ENCODE results near the gene ULK4.
"Not testable (repeated sequence)": the region's sequence is repeated elsewhere in the genome, so short reads cannot be mapped to it uniquely, and the experiment has no call there.

Gene ULK4

DNA sequence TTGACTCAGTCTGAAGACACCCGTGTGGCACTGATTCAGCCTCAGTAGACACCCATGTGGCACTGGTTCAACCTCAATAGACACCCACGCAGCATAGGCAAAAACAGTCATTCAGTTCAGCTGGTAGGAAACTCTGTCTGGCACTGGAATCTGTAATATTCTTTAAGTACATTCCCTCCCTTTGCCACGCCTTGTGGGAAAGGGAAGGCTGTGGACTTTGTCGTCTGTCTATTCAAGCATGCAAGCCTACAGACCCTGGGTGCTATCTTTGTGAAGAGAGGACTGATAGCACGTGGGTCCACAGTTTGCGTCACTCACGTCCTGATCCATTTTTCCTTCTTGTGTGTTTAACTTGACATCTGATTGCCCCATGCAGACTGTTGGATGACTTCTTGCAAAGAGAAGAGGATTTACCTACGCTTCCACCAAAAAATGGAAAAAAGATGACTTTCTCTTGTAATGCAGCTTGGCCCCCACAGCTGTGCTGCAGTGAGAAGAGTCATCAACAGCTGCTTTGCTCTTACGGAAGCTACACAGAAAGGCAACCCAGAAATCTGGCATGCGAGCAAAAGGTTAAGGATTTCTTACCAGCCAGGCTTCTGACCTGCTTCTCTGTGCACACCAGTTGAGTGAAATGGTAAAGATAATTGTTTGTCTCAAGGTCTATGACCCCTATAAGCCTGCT, 278.1 kb downstream of the ULK4 start:
- no peak for DNase-seq

DNA sequence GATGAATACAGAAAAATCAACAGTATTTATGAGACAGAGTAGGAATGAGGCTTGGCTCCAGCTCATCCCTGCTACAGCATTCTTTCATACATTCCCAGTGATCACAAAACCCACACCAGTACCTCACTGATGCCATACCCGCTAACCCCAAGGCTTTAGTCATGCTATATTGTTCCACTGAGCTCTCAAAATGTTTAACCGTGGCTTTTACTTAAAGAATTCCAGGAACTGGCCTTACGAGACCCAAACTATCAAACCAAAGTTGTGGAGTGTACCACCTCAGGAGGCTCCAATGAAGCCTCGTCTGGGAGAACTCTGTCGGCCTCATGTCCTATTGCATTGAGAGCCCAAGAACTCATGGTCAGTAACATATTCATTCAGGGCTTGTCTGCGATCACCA, 278.9 kb downstream of the ULK4 start:
- DNase-seq: no peak

DNA sequence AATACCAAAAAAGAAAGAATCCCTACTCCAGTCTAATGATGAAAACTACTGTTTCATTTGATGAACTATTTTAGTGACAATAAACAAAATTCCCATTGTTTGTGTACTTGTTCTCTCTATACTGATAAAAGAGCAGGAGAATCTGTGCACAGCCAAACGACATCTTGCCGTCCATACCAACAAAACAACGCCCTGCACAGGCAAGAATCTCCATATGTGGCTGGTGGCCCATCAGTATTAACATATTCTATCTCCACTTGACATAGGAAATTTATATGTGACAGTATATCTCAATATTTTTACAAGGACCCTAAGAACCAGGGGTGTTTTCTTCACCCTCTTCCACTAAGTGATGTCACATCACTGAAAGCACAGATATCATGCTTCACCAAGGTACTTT, 279.5 kb downstream of the ULK4 start:
- no peak for DNase-seq

DNA sequence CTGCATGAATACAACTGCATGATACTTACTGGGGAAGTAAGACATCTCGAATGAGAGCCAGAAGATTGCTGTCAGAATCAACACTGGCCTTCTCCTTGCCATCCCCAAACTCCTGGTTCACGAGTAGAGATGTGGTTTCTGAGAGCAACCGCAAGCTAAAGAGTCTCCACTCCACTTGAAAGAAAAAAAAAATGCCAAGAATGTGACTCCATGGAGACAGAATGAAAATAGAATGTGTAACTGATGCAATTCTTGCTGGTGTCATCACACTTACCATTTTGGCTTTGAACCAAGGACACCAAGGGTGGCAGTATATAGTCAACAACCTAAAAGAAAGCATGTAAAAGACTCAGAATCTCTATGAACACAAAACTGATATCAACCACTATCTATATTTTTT, 280.4 kb downstream of the ULK4 start:
- DNase-seq: no peak

DNA sequence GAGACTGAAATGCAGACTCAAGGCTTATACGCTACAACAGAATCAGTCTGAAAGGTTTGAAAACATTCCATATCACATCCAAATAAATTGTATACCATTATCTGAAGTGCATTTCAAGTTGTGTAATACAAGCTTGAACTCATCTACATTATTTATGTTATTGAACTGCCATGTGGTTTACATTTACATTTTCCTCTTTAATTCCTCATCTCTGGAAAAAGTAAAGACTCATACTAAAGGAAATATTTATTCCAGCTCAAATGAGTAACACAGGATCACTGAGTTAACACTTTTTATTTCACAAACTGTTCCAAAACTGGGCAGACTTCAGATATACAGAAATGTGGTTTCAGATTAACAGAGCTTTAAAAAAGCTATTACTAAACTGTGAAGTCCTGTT, 282.5 kb downstream of the ULK4 start:
- DNase-seq: no peak

DNA sequence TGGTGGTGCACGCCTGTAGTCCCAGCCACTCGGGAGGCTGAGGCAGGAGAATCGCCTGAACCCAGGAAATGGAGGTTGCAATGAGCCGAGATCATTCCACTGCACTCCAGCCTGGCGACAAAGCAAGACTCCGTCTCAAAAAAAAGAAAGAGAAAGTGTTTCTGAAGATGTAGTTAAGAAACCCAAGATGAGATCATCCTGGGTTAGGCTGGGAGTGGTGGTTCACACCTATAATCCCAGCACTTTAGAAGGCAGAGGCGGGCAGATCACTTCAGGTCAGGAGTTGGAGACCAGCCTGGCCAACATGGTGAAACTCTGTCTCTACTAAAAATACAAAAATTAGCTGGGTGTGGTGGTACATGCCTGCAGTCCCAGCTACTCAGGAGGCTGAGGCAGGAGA, 286.8 kb downstream of the ULK4 start:
- DNase-seq: not testable (repeated sequence)

DNA sequence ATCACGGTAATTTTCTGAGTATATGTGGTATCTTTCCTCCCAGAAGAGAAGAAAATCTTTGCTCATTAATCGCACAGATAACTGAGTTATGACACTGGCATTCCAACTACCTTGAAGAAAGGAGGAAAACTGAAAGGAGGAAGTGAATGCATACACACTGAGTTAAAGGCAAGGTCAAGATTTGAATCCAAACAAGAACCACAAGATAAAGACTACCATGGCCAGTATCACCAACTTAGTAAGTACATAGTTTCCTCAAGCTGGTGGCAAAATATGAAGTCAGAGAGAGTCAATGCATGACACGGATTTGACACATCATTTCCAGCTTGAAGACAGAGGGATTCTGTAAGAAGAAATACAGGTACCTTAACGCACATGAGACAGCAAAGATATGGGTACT, 287.5 kb downstream of the ULK4 start:
- DNase-seq: no peak

DNA sequence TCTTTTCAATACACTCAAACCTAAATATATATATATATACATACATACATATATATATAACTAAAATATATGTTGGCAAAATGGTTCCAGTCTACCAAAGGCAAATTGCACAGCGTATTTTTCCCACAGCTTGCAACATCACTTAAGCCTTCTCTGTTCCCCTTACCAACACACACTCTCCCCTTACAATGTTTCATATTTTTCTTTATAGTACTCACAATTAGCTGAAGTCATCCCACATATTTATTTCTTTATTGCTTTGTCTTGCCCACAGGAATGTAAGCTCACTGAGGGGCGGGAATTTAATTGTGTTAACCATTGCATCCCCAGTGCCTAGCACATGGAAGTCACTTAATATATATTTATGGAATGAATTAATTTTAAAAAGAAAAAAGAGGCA, 288.3 kb downstream of the ULK4 start:
- no peak for DNase-seq

DNA sequence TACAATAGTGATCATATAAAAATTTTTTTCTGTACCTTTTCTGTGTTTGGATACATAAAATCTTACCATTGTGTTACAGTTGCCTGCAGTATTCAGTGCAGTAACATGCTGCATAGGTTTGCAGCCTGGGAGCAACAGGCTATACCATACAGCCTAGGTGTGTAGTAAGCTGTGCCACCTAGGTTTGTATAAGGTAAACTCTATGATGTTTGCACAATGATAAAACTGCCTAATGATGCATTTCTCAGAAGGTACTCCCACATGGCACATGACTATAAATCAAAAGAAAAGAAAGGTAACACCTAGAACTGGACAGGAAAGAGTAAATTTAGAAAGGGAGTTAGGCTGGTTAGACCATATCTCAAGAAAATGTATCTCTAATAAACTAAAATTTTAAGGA, 293.5 kb downstream of the ULK4 start:
- DNase-seq: no peak

DNA sequence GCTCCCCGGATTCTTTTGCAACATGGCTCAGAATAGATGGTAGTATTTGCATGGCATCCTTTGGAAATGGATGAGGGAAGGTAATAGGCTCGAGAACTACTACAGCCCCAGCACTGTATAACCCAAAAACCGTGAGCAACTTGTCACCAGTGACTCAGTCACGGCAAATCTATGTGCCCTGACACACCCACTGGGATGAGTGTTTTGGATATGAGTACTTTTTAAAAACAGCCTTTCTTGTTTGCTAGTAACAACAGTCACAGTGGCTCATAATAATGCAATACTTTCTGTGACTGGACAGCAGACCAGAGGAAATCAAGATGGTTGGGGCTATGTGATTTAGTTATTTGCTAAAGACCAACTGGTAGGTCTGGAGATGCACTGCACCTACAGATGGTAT, 299.6 kb downstream of the ULK4 start:
- DNase-seq: no peak

DNA sequence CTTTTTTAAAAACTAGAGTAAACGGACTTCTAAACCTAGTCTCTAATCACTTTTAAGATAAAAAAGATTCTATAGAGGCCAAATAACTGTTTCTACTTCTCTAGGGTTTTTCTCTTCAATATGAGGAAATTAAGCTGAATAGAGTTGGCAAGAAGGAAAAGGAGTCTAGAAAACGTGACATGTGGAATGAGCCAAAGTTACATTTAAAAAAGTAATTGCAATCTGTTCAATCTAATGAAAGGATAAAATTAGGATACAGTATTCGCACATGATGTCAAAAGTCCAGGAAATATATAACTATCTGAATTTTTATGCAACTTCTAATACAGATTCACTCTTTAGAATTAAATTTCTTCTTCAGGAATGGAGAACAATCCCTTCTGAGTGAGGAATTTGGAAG, 300.1 kb downstream of the ULK4 start:
- DNase-seq: no peak

DNA sequence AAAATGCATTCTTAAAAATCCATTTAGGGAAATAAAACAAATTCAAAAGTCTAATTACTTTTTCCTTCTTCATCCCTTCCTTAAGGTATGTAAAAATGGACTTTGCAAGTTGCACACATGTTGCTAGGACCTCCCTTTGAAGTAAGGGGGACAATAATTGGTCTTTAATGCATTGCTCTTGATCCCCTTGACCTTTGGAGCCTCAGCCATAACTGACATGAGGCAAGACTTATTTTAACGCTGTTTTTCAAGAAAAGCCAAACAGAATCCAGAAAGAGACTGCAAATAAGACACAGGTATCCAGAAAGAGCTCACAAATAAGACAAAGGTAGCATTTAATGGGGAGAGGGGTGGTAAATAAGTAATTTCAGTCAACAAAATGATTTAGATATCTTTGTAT, 301.4 kb downstream of the ULK4 start:
- DNase-seq: no peak

DNA sequence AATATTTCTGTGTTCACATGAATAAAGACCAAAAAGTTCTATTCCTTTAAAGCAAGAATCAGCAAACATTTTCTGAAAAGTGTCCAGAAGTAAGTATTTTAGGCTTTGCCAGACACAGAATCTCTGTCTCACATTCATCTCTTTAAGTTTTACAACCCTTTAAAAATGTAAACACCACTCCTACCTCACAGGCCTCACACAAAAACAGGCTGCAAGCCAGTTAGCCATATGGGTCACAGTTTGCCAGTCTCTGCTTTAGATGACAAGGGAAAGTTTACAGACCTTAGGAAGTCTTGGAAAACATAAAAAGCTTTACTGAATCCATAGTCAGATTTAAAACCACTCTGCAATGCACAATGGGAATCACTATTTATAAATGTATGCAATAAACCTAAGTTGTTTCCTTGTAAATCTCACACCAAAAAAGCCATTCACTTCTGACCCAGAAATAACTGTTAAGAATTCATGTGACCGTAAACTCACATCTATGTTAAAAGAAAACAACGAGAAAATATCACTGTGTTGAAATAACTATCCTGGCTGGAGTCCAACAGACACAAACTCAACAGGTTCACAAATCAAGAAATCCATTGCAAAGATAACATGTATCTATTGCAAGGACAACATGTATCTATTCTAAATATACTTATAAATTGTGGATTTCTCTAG, 308.2 kb downstream of the ULK4 start:
- DNase-seq: no peak

DNA sequence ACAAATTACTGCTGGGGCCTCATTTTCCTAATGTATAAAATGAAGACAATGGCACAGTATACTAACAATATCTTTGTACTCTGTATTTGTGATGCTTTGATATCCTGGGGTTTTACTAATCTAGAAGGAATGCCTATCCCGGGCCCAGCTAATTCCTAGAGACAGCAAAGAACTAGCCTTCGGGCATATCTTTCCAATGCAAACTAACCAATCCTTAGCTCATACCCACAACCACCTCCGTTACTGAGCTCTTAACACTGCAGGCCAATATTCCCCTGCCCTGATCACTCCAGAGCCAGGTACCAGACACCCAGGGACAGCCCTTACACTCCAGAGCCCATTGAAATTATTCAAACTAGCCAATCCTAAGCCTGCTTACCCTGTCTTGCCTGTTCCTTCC, 309.0 kb downstream of the ULK4 start:
- no peak for DNase-seq

DNA sequence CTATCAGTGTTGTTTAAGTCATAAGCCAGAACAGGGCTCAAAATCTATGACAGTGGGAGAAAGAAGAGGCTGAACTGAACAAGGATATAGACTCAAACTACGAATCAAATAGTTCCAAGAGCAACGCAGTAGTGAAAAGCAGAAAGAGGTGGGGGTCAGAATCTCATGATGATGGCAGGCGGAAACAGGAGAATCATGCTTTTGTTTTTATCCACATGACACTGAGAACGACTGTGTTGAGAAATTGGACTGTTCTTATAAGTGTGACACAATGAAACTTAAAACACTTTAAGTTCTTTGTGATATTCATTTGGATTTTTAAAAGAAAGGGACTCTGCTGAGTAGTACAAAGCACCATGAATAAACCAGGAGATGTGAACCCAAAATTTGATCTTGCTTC, 309.4 kb downstream of the ULK4 start:
- DNase-seq: no peak

DNA sequence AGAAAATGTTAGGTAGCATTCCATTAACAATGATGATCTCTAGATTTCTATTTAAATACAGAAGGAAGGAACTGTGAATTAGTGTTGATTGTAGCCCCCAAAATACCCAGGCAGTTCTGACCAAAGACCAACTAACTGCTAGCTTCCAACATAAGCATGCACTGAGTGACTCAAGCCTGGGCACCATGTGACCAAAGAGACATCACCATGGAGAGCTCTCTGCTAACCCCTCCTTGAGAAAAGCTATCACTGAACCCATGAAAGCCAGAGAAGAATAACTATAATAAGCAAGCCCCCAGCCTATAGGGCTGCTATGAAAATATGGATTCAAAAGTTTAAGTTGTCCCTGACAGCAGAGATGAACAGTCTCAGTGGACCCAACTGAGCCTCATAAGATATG, 310.2 kb downstream of the ULK4 start:
- DNase-seq: no peak

DNA sequence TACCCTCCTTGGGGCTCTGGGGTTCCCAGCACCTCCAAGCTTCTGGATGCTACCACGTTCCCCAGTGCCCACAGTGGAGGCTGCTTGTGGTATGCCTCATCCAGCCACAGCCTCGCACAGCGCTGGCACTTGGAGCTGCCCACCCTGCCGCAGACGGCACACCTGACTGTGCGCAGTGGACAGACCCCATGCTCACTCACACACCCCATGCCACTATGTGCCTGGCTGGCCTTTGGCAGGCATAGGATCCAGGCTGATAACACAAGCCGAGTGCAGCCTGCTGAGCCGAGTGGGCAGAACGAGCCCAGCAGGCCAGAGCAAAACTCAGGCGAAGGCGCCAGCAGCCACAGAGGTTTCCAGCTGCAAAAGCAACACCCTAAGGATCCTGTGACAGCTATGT, 311.5 kb downstream of the ULK4 start:
- no peak for DNase-seq

DNA sequence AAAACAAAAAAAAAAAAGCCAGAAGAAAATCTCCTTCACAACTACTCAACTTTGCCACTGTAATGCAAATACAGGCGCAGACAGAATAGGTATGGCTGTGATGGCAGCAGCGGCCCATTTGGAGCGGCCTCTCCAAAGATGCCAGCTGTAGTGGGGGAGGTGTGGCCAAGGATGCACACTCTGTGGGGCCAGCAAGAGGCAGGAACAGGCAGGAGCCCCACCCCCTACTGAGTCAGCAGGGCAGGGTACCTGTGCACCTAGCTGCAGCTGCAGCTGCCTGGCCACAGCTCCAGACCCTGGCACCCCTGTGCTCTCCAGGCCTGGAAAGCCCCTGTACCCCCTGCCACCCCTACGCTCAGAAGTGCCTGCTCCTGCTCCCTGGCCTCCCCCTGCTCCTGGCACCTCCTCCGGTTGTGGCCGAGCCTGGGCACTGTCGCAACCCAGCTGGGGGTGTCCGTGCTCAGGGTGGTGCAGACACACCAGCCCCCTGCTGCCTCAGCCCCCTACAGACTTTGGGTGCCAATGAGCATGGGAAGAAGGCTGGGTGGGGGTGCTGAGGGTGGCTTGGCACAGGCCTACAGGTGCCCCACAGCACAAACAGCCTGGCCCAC, 312.7 kb downstream of the ULK4 start:
- no peak for DNase-seq

DNA sequence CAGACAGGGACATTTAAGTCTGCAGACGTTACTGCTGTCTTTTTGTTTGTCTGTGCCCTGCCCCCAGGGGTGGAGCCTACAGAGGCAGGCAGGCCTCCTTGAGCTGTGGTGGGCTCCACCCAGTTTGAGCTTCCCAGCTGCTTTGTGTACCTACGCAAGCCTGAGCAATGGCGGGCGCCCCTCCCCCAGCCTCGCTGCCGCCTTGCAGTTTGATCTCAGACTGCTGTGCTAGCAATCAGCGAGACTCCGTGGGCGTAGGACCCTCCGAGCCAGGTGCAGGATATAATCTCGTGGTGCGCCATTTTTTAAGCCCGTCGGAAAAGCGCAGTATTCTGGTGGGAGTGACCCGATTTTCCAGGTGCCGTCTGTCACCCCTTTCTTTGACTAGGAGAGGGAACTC, 314.2 kb downstream of the ULK4 start:
- not testable (repeated sequence) for DNase-seq

DNA sequence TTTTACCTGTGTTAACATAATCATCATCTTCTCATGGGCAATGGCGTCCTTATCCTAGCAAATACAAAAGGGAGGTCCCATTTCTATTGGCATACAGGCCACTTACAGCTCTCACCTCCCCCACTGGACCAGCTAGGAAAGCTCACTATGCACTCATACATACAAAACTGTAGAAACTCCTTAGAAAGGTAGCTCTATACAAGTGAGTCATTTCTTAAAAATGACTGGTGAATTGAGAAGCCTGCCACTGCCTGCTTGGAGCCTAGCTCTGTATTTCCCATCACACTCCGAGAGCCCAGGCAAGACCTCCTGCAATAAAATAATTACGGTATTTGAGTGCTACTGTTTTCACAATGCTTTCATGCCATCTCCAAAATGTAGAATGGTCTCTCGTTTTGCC, 321.8 kb downstream of the ULK4 start:
- no peak for DNase-seq

DNA sequence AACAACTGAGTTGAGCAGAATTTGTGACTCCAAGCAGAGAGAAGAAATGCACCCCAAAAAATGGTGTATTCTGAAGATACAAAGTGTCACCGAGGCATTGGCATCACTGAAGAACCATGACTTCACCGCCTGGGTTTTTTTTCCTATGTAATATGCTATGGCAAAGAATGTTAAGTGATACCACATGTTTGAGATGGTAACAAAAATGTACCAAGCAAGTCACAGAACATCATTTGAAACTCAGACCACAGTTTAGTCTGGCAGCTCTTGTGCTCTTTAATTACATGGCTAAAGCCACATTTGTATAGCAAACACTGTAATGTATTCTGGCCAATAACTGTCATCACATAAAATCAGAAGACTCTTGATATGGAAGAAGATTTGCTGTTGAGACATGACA, 323.5 kb downstream of the ULK4 start:
- no peak for DNase-seq

DNA sequence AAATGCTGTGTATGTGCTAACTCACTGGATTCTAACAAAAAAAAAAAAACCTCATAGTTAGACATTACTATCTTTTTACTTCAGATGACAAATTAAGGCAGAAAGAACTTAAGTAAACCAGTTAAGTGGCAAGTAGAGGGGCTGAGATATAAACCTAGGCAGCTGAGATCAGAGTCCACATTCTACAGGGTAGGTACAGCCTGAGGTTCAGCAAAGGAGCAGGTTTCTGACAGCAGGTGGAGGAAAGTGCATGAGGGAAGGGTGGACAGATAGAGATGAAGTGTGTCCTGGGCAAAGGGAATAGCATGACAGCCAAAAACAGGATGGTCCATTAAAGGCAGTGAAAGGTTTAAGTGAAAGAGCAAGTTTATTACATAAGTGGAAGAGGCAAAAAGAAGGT, 329.2 kb downstream of the ULK4 start:
- no peak for DNase-seq

DNA sequence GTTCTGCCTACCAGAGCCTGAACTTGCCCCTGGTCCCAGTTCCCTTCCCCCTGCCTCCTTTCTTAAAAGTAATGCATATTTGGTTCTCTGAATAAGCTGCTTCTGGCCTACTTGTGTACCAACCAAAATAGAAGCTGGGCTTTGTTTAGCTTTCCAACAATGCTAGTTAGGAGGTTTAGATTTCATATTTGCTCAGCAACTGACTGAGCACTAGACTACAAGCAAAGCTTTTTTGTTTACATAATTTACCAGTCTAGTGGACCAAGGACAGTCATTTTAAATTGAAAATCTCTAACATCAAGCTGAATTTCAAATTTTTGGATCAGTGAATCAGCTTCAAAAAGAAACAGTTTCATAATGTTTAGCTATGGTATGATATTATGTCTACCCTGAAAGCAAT, 331.2 kb downstream of the ULK4 start:
- no peak for DNase-seq

DNA sequence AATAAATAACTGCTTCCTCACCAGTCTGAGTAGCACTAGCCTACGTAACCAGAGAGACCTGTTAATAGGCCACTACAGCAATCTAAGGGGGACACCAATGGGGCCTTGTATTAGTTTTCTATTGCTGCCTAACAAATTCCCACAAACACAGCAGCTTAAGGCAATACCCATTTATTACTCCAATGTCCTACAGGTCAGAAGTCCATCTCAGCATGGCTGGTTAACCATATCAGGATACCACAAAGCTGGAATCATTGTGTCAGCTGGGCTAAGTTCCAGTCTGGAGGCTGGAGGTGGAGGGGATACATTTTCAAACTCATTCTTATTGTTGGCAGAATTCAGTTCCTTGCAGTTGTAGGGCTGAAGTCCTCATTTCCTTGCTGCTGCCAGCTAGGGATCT, 331.9 kb downstream of the ULK4 start:
- DNase-seq: no peak

DNA sequence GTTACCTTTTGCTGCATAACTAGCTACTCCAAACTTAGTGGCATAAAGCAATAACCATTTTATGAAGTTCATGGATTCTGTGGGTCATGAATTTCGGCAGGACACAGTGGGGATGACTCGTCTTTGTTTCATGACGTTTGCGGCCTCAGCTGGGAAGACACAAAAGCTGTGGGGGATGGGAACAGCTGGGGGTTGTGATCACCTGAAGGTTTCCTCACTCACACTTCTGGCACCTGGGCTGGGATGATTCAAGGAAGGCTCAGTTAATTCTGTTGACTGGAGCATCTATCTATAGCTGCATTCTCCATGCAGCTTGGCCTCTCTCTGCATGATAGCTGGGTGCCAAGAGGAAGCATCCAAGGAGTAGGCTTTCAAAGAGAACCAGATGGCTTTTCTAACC, 332.8 kb downstream of the ULK4 start:
- DNase-seq: no peak
